ENCODE results near the gene CLCN4. TPM values are rescaled to one million over a fixed set of nuclear protein-coding genes. Genes with fewer than 3 reads are reported as not detected.

CLCN4 gene
- polyA plus RNA-seq, 1 of the 3 experiments (the other 2 are of a cell fraction), result 1.1 TPM

- Histone ChIP-seq H3K9me3 (peaks cover 8% of the 10 kb centered on the region; the same call in 1 of the 2 replicates), H3K27ac (ENCODE audit: low read depth in 2 of 2, low read length in 1 of 2) (no peak overlapping the region), H3F3A (replicated peaks; ENCODE audit: insufficient read depth) (peaks cover 14% of the 10 kb centered on the region), H3K36me3 (replicated peaks in 1 of 2; ENCODE audit: control insufficient read depth in 1 of 2, insufficient read depth in 2 of 2, low read length in 1 of 2) (peaks cover 0 to 29% of the 10 kb centered on the region in 2 experiments), H3K9ac (no peak overlapping the region), H4K20me1 (ENCODE audit: insufficient read depth) (peaks cover 3% of the 10 kb centered on the region; the same call in 1 of the 2 replicates), H3K4me1 (ENCODE audit: control insufficient read depth in 1 of 2, insufficient read depth in 2 of 2, low read depth in 1 of 2, low read length in 1 of 2) (no peaks in the 10 kb centered on the region), H3K27me3 (ENCODE audit: insufficient read depth) (no peaks in the 10 kb centered on the region), H2AFZ (ENCODE audit: low read depth) (no peak overlapping the region), H3K9me2 (no peaks in the 10 kb centered on the region), H3K79me2 (ENCODE audit: insufficient read depth) (no peaks in the 10 kb centered on the region), H3K4me3 (ENCODE audit: low read depth in 2 of 2, low read length in 1 of 2) (no peak overlapping the region; a peak in 1 of 4 replicates), H3K4me2 (no peak overlapping the region)
- DNase-seq, result no peak
- CTCF ChIA-PET, result no interaction called here
- POLR2A ChIA-PET, result no interaction called here
- WGBS (ENCODE audit: low lambda C conversion rate), result 72% methylated on average over 31 of the region's 31 CpGs
- TF ChIP-seq MXI1 (IDR thresholded peaks at IDR 0.05; ENCODE audit: low read depth, low read length), result no peak
- no peak for TF ChIP-seq ELF1 (IDR thresholded peaks at IDR 0.05)
- no peak for TF ChIP-seq EZH2phosphoT487 (IDR thresholded peaks at IDR 0.05; ENCODE audit: borderline replicate concordance, low read depth)
- no peak for TF ChIP-seq MAX (IDR thresholded peaks at IDR 0.05; ENCODE audit: low read depth)
- TF ChIP-seq NRF1 (IDR thresholded peaks at IDR 0.05; ENCODE audit: low read depth, low read length), result no peak
- TF ChIP-seq IRF3 (IDR thresholded peaks at IDR 0.05; ENCODE audit: low read depth, low read length), result no peak
- TF ChIP-seq TEAD4 (IDR thresholded peaks at IDR 0.05; ENCODE audit: borderline replicate concordance, insufficient read depth), result no peak
- TF ChIP-seq GABPA (IDR thresholded peaks at IDR 0.05; ENCODE audit: low read depth), result no peak
- TF ChIP-seq FOXM1 (IDR thresholded peaks at IDR 0.05; ENCODE audit: low read depth), result no peak
- no peak for TF ChIP-seq TCF12 (IDR thresholded peaks at IDR 0.05)
- TF ChIP-seq, protein P1, sequence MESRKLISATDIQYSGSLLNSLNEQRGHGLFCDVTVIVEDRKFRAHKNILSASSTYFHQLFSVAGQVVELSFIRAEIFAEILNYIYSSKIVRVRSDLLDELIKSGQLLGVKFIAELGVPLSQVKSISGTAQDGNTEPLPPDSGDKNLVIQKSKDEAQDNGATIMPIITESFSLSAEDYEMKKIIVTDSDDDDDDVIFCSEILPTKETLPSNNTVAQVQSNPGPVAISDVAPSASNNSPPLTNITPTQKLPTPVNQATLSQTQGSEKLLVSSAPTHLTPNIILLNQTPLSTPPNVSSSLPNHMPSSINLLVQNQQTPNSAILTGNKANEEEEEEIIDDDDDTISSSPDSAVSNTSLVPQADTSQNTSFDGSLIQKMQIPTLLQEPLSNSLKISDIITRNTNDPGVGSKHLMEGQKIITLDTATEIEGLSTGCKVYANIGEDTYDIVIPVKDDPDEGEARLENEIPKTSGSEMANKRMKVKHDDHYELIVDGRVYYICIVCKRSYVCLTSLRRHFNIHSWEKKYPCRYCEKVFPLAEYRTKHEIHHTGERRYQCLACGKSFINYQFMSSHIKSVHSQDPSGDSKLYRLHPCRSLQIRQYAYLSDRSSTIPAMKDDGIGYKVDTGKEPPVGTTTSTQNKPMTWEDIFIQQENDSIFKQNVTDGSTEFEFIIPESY (IDR thresholded peaks at IDR 0.05; ENCODE audit: borderline replicate concordance, low read depth), result no peak
- TF ChIP-seq FOXJ3 (CRISPR knock-in tag; IDR thresholded peaks at IDR 0.05), result no peak
- TF ChIP-seq MEF2A (IDR thresholded peaks at IDR 0.05; ENCODE audit: borderline replicate concordance, low read depth), result no peak
- TF ChIP-seq RFX5 (IDR thresholded peaks at IDR 0.05; ENCODE audit: low read length), result no peak
- TF ChIP-seq JUND (IDR thresholded peaks at IDR 0.05), result no peak
- TF ChIP-seq GATA2 (CRISPR knock-in tag; IDR thresholded peaks at IDR 0.05), result no peak
- TF ChIP-seq SIN3A (IDR thresholded peaks at IDR 0.05; ENCODE audit: borderline replicate concordance, low read depth, low read length), result no peak
Measured at GRCh38 chrX:10117301-10117700, 39.5 kb upstream of the CLCN4 start.

Data from SK-N-SH (cell line).